Hematopoietic multipotent progenitor cell treated with erythropoietin and hydrocortisone succinate and interleukin-3 and kit ligand, for 4 days (in vitro differentiated cells): ENCODE results near the gene RPL41.
"Not testable (repeated sequence)": the region's sequence is repeated elsewhere in the genome, so short reads cannot be mapped to it uniquely, and the experiment has no call there.

Experiments used
- DNase-seq: peaks from one replicate; pipeline ENCODE4 v3.0.0-alpha.2; 2015

The RPL41 gene

DNA sequence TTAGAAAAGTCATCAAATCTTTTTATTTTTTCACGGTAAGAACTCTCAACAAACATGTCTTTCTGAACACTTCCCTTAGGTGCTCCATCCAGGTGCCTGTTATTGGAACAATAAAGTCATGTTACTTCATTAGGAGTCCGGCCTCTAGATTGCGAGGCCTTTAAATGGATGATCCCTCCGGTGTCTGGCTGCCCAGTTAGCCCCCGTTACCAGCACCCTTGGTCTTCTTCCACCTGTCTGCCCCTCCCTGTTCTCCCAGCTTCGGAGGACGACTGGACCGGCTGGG, 12.7 kb upstream of the RPL41 start:
- no peak for DNase-seq

DNA sequence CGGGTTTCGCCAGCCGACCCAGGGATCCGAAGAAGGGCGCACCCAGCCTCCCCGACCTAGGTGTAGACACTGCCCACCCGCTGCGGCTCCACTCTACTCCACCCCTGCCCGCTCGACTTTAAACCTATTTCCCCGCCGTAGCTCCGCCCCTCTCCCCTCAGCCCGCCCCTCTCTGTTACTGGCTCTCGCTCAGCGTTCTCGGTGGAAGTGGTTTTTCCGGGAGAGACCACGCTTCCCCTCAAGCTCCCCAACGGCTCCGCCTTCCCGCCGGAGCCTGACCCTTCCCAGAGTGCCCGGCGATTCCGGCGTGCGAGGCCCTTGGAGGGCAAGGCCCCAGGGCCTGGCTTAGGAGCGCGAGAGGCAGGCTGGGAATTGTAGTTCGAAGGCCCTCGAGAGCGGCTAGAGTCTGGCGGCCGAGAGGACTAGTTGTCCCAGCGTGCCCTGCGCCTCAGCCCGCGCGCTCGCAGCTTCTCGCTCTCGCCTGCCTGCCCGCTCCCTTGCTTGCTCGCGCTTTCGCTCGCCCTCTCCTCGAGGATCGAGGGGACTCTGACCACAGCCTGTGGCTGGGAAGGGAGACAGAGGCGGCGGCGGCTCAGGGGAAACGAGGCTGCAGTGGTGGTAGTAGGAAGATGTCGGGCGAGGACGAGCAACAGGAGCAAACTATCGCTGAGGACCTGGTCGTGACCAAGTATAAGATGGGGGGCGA, 12.2 kb upstream of the RPL41 start, which contains the start of gene PA2G4:
TSS of gene PA2G4 (plus strand) at position 451 of the 706 bp plus-strand sequence. CDS start at position 630, 179 bp downstream.
- peak; percentile 100 for DNase-seq

DNA sequence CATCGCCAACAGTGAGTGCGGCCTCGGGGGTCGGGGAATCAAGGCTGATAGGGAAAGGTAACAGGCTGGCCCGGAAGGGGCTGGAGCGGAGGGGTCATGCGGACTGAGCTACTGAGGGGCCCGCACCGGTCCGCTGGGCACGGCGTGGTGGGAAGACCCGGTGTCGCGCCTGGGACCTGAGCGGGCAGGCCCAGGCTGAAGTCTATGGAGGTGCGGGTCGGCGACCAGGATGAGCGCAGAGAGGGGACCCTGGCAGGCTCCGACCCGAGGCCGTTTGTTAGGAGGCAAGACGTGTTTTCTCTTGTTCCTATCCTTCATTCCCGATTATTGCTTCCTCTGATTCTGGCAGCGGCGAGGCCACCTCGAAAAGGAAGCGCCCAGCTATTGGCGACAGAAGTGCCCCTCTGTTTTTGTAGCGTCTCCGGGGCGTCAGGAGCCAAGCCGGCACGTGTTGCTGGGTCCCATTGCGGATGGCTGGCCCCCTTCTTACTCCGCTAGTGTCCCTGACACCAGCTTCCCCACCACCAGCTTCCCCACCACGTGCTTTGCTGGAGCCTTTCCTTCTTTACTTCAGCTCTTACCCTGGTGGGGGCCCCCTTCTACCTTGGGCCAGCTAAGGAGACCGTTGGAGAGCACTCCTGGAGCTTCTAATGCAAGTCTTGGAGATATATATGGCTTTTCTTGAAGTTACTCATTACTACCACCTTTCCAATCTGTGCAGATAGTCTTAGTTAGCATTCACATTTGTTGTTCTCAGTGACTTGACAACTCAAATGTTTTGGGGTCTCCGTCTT, 11.4 kb upstream of the RPL41 start:
- DNase-seq = peak; percentile 73

DNA sequence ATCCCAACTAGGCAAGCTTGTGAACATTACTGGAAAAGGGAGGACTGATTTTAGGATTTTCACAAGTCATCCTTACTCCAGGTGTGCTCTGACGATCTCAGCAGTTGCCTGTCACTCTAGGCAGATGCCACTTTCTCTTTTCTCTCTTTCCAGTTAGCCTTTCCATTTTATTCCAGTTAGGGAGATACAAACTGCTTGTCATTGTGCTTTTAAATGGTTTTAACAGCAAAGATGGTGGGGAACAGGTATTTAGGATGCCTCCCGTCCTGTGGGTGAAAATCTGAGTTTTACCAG, 10.9 kb upstream of the RPL41 start:
- no peak for DNase-seq

DNA sequence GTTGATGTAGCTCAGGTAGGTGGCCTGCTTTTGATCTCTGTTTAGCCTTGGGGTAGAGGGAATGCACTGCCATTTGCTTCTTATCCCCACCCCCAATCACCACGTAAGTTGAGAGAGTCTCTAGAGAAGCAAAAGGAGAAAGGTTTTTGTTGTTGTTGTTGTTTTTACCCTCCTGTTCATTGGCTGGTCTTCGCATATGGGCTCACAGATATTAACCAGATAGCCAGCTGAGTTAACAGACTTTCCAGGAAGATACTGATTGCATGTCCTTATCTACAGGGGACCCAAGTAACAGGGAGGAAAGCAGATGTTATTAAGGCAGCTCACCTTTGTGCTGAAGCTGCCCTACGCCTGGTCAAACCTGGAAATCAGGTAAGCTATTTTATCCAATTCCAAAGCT, 9.2 kb upstream of the RPL41 start:
- no peak for DNase-seq

DNA sequence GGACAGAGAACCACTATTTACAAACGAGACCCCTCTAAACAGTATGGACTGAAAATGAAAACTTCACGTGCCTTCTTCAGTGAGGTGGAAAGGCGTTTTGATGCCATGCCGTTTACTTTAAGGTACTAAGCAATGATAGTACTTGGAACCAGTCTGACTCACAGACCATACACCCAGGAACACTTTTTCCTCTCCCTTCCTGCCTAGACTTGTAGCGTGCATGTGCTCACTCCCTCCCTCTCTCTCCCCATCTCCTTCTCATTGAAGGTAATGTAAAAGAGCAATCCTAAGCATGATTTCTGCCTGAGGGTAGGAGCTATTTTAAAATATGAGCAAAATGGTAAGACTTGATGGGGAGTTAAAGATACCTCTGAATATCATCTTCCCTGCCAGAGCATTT, 5.9 kb upstream of the RPL41 start:
- no peak for DNase-seq

DNA sequence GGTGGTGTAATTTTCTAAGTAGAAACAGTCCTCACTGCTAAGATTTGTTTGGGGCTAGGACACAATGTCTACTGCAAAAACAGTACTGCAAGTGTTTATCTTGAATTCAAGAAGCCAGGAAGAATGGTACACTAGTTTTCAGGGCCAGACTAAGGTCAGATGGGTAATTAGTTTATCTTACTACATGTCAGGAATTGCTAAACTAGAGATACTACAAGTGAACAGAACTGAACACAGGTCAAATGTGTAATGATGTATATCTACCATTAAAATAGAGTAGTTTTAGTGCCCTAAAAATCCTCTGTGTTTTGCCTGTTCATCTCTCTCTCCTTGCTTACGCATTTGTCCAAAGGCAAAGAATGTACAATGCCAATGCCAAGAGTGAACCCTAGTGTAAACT, 2.3 kb upstream of the RPL41 start:
- no peak for DNase-seq

DNA sequence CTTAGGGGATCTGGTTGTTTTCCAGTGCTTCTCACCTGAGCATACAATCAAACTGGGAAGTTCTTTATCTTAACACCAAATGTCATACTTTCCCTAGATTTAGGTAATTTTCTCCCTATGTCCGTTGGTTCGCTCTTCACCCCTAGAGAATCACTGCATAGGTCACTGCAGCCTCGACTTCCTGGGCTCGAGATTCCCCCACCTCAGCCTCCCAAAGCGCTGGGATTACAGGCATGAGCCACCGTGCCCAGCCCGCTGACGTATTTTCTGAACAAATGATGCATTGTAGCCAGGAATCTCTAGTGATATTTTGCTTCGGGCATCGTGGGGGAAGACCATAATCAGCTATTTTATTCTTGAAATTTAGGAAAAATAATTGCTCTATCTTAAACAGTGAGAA, 1.1 kb upstream of the RPL41 start:
- no peak for DNase-seq

DNA sequence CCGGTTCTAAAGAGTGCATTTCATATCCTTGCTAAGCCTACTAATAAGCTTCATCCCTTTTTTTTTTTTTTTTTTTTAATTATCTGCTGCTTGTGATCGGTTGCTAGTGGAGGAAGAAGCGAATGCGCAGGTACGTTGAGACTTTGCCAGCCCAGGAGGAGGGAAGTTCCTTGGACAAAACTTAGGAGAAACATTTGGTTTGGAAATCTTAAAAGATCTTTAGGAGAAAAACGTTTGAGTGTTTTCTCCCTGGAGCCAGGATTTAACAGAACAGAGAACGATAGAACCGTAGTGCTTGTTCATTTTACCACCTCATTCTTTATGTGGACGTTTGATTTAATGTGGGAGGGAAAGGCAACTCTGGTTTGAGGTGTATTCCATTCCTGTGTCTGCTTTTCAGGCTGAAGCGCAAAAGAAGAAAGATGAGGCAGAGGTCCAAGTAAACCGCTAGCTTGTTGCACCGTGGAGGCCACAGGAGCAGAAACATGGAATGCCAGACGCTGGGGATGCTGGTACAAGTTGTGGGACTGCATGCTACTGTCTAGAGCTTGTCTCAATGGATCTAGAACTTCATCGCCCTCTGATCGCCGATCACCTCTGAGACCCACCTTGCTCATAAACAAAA, 761 bp downstream of the RPL41 start:
- DNase-seq = not testable (repeated sequence)

DNA sequence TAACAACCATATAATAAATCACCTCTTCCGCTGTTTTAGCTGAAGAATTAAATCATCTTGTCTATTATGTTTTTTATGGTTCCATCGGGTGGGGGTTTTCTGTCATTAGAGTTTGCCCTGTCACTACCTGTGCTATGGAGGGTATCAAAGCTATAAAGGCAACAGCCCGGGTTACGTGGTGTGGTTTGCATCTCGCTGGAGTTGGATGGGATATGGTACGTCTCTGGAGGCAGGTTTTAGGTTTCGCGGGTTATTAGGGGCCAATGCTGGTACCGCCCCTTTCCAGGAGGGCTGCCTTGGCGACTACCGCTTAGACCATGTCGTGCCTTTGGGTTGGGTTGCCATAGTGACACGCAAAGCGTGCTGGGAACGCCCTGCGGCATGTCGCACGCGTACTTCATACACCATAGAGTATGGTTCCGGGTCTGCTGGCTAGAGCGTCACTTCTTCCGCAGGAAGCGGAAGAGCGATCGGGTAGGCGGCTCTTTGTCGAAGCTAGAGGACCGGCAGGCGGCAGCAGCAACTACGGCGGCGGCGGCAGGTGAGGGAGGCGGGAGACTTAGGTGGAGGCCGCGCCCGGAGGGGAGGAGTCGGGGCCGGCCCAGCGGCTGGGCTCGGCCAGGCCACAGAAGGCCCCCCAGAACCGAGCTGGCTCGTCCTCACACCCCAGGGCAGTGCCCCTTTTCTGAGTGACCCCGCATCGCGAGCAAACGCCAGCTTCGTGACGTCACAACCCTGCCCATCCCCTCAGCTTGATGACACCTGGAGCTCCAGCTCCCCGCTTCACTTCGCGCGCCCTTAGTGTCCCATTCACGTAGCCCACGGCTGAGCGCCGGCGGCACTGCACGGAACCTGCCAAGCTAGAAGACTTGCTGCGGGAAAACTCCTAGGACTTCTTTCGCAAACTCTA, 1.6 kb downstream of the RPL41 start, which contains the start of gene ZC3H10:
TSS of gene ZC3H10 (plus strand) at position 489 of the 910 bp plus-strand sequence. CDS start 2,297 bp downstream, outside the sequence.
- peak; percentile 100 for DNase-seq

DNA sequence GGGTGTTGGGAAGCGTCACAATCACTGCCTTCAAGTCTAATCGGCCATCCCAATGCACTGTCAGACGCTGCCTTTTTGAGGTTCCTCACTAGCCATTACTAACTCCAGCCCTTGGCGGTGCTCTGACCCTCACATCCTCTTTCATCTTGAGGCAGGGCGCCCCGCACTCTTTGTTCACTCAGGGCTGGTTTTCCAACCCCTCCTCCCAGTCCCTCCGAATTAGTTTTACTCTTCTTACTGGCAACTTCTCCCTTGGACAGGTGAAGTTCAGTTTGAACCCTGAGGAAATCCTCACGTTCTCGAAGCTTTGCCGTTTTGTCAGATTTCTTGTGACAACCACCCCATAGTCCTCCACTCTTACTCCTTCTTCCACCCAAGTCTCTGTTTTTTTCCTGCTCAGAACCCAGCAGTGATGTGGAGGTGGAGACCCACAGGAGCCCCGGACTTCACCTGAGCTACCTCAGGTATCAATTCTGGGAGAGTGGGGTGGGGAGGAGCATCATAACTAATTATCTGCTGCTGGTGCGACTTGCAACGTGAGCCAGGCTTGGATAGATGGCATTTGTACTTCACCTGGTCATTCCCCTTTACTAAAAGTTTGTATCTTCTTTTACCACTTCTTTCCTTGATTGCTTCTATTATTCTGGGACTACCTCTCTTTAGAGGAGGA, 2.4 kb downstream of the RPL41 start:
- DNase-seq = no peak

DNA sequence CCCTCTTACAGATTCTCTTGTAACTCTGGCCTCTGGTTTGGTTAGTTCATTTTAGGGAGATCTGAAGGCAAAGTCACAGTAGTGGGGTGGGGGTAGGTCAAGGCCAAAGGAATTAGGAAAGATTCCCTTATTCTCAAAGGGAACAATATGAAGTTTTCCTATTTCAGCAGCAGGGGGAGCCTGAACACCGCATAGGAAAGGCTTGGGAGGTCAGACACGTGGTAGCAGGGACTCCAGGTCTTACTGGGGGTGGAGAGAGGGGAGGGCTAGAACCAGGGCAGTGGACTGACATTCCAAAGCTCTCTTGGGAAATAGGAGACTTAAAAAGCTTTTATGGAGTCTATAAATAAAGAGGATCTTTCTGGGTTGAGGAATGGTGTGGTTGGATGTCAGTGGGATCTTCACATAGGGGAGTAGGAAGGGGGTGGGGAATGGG, 2.9 kb downstream of the RPL41 start:
- peak; percentile 94 for DNase-seq

DNA sequence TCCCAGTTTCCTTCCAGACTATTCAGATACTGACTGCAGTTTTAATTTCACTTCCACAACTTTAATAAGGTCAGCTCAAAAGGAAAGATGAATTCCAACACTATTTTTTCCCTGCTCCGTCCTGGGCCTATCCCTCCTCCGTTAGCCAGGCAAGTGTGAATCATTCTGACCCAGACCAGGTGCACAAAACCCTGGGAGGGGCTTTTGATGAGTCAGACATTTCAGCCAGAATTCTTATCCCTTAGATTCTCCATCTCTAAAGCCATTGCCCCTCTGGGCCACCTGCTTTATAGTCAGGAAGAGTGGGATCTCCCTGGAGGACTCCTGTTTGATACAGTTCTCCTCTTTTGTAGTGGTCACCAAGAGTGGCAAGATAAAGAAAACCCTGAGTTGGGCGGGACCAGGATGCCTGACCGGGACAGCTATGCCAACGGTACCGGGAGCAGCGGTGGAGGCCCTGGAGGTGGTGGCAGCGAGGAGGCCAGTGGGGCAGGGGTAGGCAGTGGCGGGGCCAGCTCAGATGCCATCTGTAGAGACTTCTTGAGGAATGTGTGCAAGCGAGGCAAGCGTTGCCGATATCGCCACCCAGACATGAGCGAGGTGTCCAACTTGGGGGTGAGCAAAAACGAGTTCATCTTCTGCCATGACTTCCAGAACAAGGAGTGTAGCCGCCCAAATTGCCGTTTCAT, 3.9 kb downstream of the RPL41 start:
- DNase-seq = no peak

DNA sequence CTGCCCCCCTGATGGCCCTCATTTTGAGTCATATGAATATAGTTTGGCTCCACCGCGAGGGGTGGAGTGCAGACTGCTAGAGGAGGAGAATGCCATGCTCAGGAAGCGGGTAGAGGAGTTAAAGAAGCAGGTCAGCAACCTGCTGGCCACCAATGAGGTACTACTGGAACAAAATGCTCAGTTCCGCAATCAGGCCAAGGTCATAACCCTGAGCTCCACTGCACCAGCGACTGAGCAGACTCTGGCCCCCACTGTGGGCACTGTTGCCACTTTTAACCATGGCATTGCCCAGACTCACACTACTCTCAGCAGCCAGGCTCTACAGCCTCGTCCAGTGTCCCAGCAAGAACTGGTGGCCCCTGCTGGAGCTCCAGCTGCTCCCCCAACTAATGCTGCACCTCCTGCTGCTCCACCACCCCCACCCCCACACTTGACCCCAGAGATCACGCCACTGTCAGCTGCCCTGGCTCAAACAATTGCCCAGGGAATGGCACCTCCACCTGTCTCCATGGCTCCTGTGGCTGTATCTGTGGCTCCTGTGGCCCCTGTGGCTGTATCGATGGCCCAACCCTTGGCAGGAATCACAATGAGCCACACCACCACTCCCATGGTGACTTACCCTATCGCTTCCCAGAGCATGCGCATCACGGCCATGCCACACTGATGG, 4.9 kb downstream of the RPL41 start:
- no peak for DNase-seq

DNA sequence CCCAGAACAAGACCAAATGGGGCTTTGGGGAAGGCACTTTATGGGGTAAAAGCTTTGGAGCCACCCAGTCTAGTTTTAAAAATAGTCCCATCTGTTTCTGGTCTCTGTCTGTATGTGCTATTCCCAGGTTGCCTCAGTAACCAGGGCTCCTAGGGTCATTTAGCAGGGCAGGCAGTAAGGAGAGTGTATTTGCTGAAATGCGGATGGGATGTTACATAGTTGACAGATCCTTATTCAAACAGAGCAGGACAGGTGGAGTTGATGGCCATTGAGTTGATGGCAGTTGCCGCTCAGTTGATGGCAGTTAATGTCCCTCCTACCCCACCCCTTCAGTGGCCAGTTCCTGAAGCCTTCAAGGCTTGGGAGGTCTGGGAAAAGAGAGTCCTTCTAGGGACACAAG, 6.2 kb downstream of the RPL41 start:
- DNase-seq = no peak

DNA sequence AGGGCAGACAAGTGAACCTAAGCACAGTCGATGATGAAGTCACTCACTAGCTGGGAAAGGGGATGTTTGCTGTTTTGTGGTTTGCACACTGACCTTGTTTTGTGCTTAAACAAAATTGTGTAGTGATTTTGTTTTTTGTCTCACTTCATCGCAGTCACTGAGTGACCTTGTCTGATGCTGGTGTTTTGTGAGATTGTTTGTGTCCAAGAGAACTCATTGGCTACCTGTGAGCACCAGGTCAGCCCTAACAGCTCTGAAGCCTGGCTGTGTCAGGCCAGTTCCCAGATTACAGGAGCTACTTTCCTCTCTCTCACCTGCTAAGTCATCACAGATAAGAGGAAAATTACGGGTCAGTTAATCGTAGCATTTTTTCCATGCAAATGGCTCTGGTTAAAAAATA, 7.7 kb downstream of the RPL41 start:
- no peak for DNase-seq

DNA sequence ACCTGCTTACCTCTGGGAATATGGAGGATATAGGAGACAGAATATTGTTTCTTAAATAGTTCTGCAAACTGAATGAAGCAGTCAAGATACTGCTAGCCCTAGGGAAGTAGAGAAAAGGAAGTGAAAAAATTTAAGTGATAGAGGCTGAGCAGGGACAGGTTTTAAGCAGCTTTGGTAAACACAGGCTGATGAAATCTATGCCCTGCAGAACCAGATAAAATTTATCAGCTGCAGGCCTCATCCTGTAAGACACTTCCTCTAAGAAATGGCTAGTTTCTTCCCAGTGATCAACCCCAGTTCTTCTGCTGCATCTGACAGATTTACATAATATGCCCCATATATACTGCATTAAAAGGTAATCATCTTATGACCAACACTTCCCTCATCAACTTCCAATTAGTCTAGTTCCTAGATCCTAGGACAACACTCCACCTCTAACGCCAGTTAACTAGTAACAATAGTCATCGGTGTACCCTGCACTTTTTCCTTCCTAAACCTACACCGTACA, 10.4 kb downstream of the RPL41 start:
- peak; percentile 90 for DNase-seq

DNA sequence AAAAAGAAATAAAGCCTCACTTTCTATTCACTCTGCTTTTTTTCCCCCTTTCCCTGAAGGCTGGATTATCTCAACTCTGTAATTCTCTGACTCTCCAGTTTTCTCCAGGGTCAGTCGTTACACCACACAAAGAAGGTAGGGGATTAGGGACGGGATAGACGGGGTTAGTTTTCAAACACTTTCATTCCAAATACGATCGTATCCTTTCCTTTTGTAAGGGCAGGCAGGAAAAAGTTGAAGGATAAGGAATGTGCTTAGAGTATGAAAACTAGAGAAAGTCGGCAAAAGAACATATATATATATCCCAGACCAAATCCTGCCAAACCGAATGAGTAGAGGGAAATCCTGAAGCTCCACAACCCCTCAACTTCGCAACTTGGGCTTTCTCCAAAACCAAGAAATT, 11.1 kb downstream of the RPL41 start:
- DNase-seq = no peak

DNA sequence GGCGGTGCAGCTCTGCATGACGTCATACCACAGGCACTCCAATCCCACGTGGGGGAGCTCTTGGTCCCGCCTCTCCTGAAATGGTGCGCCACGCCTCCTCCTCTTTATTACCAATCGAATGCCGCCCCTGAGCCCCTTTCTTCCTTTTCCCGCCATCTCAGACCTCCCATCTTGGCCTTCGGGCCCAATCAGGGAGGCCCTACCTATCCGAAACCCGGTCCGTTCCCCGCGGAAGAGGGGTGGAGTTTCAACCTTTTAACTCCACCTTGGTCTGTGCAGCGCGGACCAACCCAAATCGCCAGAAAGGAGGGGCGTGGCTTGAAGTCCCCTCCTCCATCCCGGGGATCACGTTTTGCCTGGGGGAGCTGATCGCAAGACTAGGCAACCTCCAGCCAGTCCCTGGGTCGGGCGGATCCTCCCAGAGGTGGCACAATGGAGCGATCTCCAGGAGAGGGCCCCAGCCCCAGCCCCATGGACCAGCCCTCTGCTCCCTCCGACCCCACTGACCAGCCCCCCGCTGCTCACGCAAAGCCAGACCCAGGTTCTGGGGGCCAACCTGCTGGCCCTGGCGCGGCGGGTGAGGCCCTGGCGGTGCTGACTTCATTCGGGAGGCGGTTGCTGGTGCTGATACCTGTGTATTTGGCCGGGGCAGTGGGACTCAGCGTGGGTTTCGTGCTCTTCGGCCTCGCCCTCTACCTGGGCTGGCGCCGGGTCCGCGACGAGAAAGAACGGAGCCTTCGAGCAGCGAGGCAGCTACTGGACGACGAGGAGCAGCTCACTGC, 11.6 kb downstream of the RPL41 start, which contains the start of gene ESYT1:
TSS of gene ESYT1 (plus strand) at position 380 of the 782 bp plus-strand sequence. CDS start at position 433, 53 bp downstream.
- DNase-seq = peak; percentile 100

DNA sequence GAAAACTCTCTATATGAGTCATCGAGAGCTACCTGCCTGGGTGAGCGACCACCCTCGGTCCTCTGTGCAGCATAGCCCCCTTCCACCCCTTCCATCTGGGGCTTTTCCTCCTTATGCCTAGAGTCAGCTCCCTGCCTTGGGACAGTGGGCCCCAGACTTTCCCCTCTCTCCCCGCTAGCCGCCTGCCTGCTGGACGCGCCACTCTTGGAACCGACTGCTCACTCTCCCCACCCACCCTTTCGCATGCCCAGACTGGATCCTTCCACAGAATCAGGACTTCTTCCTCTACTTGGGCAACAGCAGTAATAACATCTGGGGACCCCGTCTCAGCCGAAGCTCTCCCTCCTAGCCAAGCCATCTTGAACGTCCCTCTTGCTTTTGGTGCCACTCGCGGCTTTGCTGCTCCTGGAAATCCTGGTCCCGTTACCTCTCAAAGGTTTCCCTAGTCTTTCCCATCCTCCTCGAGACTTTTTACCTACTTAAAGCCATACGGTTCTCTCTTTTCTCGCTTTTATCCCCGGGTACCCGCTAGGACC, 12.3 kb downstream of the RPL41 start:
- DNase-seq = peak; percentile 44
